Prostate gland (tissue), 2 donors: ENCODE measurements around the gene SMYD1. TPM values are rescaled to one million over a fixed set of nuclear protein-coding genes. Genes with fewer than 3 reads are reported as not detected.

Experiments used
- DNase-seq: peaks from one replicate; pipeline ENCODE4 v3.0.0-alpha.2; 2019; ENCODE audit warnings: low spot score
- H3K27ac ChIP-seq, 2 donors: fragments of 200-600 bp; sonication (generic); 2 replicates each; pipeline ENCODE4 v1.5.1; 2017 to 2019
- H3K27me3 ChIP-seq: fragments of 200-600 bp; sonication (generic); replicated peaks from 2 replicates; pipeline ENCODE4 v1.5.1; 2019; ENCODE audit not compliant: insufficient read depth
- H3K36me3 ChIP-seq, 2 donors: fragments of 200-600 bp; sonication (generic); 1 replicate in 1 of 2; 2 replicates in 1 of 2; pipeline versions ENCODE4 v1.5.1 to v1.8.1; 2017 to 2019
- H3K4me1 ChIP-seq: fragments of 200-600 bp; sonication (generic); replicated peaks from 2 replicates; pipeline ENCODE4 v1.5.1; 2019
- H3K4me3 ChIP-seq, 2 donors: fragments of 200-600 bp; sonication (generic); 2 replicates each; pipeline ENCODE4 v1.5.1; 2017 to 2019
- H3K9me3 ChIP-seq: fragments of 200-600 bp; sonication (generic); 2 replicates; pipeline ENCODE4 v1.5.1; 2017
- CTCF ChIP-seq, 4 experiments: fragments of 200-600 bp in 2 of 4; fragments of 450-650 bp in 2 of 4; sonication (generic) in 2 of 4; IDR thresholded peaks; 1 replicate in 3 of 4; 2 replicates in 1 of 4; pipeline ENCODE4 v1.5.1; 2016 to 2019; ENCODE audit warnings: antibody characterized with exemption in 4 of 4, mild to moderate bottlenecking in 2 of 4, moderate library complexity in 2 of 4
- POLR2A ChIP-seq: fragments of 450-650 bp; IDR thresholded peaks from one replicate; pipeline ENCODE4 v1.6.1; 2016; ENCODE audit warnings: antibody characterized with exemption, mild to moderate bottlenecking
- POLR2AphosphoS5 ChIP-seq: sonication (generic); formaldehyde crosslinking; IDR thresholded peaks from one replicate; pipeline ENCODE4 v1.6.1; 2017; ENCODE audit warnings: antibody characterized with exemption
- WGBS: methylation state at CpG from one replicate; pipeline ENCODE4 v1.1.5; 2018; 5-methylcytosine and 5-hydroxymethylcytosine counted together
- intact Hi-C: fragments of 100-400 bp; cut with DNase I; formaldehyde crosslinking; loops from one replicate; pipeline ENCODE4 v1.14.2; 2022
- total RNA-seq, 2 donors: library from RNA; depleted of rRNA; stranded (reverse); fragments of >200 nt; gene quantifications; one replicate each; pipeline ENCODE4 v1.1.0, GENCODE V29; 2016

The SMYD1 gene
- total RNA-seq, 2 donors from 2014 or later: 2.4 to 3.7 TPM

- WGBS: 53% methylated on average over 12 of the region's 12 CpGs
- intact Hi-C loops: no loop called here
Observed at GRCh38 chr2:88127888-88128653, 60.4 kb downstream of the SMYD1 start, which contains the start of gene FABP1. TSS of gene FABP1 (minus strand) at chr2:88128062. CDS start at chr2:88128017, 45 bp downstream.

GRCh38 chr2:88128654-88129312 is 61.2 kb downstream of the SMYD1 start:
- Histone ChIP-seq H3K9me3 (no peaks in the 10 kb centered on the region), H3K27ac (no peak overlapping the region), H3K36me3 (no peaks in the 10 kb centered on the region), H3K4me1 (no peaks in the 10 kb centered on the region), H3K27me3 (no peaks in the 10 kb centered on the region), H3K4me3 (no peak overlapping the region)
- TF ChIP-seq CTCF (IDR thresholded peaks at IDR 0.05) (no peak), POLR2A (no peak), POLR2AphosphoS5 (no peak)
- no peak for DNase-seq
- intact Hi-C loops: no loop called here
- 90% methylated on average over 7 of the region's 7 CpGs for WGBS

More at GRCh38 chr2:88127888-88128653, 60.4 kb downstream of the SMYD1 start, which contains the start of gene FABP1:
- H3K27me3 ChIP-seq: no peaks in the 10 kb centered on the region
- no peak within 1 kb of the TSS for H3K4me3 ChIP-seq
- TF ChIP-seq CTCF (IDR thresholded peaks at IDR 0.05) (no peak), POLR2A (no peak), POLR2AphosphoS5 (no peak)
- H3K9me3 ChIP-seq: no peaks in the 10 kb centered on the region
- DNase-seq: no peak
- H3K27ac ChIP-seq: no peak within 1 kb of the TSS
- H3K36me3 ChIP-seq: no peaks in the 10 kb centered on the region
- H3K4me1 ChIP-seq: no peaks in the 10 kb centered on the region

GRCh38 chr2:88129313-88129959 is 61.8 kb downstream of the SMYD1 start:
- no peak for DNase-seq
- Histone ChIP-seq H3K27ac (no peak overlapping the region), H3K9me3 (no peaks in the 10 kb centered on the region), H3K27me3 (no peaks in the 10 kb centered on the region), H3K4me3 (no peak overlapping the region), H3K4me1 (no peaks in the 10 kb centered on the region), H3K36me3 (no peaks in the 10 kb centered on the region)
- intact Hi-C loops: no loop called here
- 86% methylated on average over 7 of the region's 7 CpGs for WGBS
- TF ChIP-seq POLR2A (no peak), CTCF (IDR thresholded peaks at IDR 0.05) (no peak), POLR2AphosphoS5 (no peak)

- TF ChIP-seq POLR2AphosphoS5 (no peak), POLR2A (no peak), CTCF (IDR thresholded peaks at IDR 0.05) (no peak)
- H3K27ac ChIP-seq: no peak overlapping the region
- intact Hi-C loops: no loop called here
- no peaks in the 10 kb centered on the region for H3K9me3 ChIP-seq
- H3K4me3 ChIP-seq: no peak overlapping the region
- DNase-seq: no peak
- WGBS: 79% methylated on average over 9 of the region's 9 CpGs
- no peaks in the 10 kb centered on the region for H3K36me3 ChIP-seq
- H3K4me1 ChIP-seq: no peaks in the 10 kb centered on the region
- H3K27me3 ChIP-seq: no peaks in the 10 kb centered on the region
Observed at GRCh38 chr2:88131201-88131998, 63.8 kb downstream of the SMYD1 start.
